ENCODE measurements around the gene LRIT2.
"Not testable (repeated sequence)": the region's sequence is repeated elsewhere in the genome, so short reads cannot be mapped to it uniquely, and the experiment has no call there.

The LRIT2 gene

GRCh38 chr10:84181631-84182030 is 43.7 kb downstream of the LRIT2 start:
- Histone ChIP-seq H3K36me3 (ENCODE audit: control insufficient read depth in 1 of 2, insufficient read depth in 2 of 2, low read depth in 1 of 2, low read length in 2 of 2) (no peaks in the 10 kb centered on the region), H3K23ac (ENCODE audit: low read length in 2 of 2) (no peak overlapping the region), H3K18ac (ENCODE audit: low read depth in 1 of 2, low read length in 2 of 2) (no peak overlapping the region), H3K27me3 (ENCODE audit: control insufficient read depth in 1 of 2, insufficient read depth in 1 of 2, low read length in 2 of 2) (peaks cover 0 to 39% of the 10 kb centered on the region in 2 experiments), H3K4me3 (ENCODE audit: insufficient read depth in 1 of 2, low read depth in 1 of 2, low read length in 2 of 2) (no peak overlapping the region), H3K4ac (ENCODE audit: low read depth in 1 of 2, low read length in 2 of 2) (no peak overlapping the region), H3K9me3 (ENCODE audit: control insufficient read depth, low read length) (no peaks in the 10 kb centered on the region), H2AK5ac (ENCODE audit: low read length, severe bottlenecking) (no peak overlapping the region), H2BK12ac (ENCODE audit: low read length in 2 of 2) (no peak overlapping the region), H3K9ac (ENCODE audit: low read length) (no peak overlapping the region), H2BK15ac (ENCODE audit: low read depth, poor library complexity, severe bottlenecking) (no peak overlapping the region), H2AFZ (ENCODE audit: low read depth, low read length) (no peak overlapping the region), H3K4me2 (ENCODE audit: low read length, poor library complexity, severe bottlenecking) (no peak overlapping the region), H4K8ac (ENCODE audit: low read length) (no peak overlapping the region), H4K91ac (ENCODE audit: low read length) (no peak overlapping the region), H3K4me1 (ENCODE audit: control insufficient read depth, insufficient read depth, low read depth, low read length) (peaks cover 14% of the 10 kb centered on the region), H2BK5ac (ENCODE audit: low read depth, low read length, poor library complexity, severe bottlenecking) (no peak overlapping the region), H3K27ac (ENCODE audit: low read length, poor library complexity, severe bottlenecking) (no peak overlapping the region), H3K14ac (ENCODE audit: low read length in 2 of 2) (no peak overlapping the region), H3K79me1 (replicated peaks; ENCODE audit: low read length, poor library complexity, severe bottlenecking) (no peaks in the 10 kb centered on the region), H2BK120ac (ENCODE audit: low read depth, low read length) (no peak overlapping the region)
- WGBS, result 79% methylated on average over 5 of the region's 5 CpGs
- DNase-seq, result no peak

GRCh38 chr10:84180386-84180785 is 45.0 kb downstream of the LRIT2 start:
- H3K4me2 ChIP-seq (ENCODE audit: low read length, poor library complexity, severe bottlenecking); H3K23ac ChIP-seq (ENCODE audit: low read length in 2 of 2); H3K27ac ChIP-seq (ENCODE audit: low read length, poor library complexity, severe bottlenecking); DNase-seq; H2BK12ac ChIP-seq (ENCODE audit: low read length in 2 of 2); H3K14ac ChIP-seq (ENCODE audit: low read length in 2 of 2); H2BK5ac ChIP-seq (ENCODE audit: low read depth, low read length, poor library complexity, severe bottlenecking); H3K9me3 ChIP-seq (ENCODE audit: control insufficient read depth, low read length); H2AFZ ChIP-seq (ENCODE audit: low read depth, low read length); H4K8ac ChIP-seq (ENCODE audit: low read length); H3K18ac ChIP-seq (ENCODE audit: low read depth in 1 of 2, low read length in 2 of 2); H3K4ac ChIP-seq (ENCODE audit: low read depth in 1 of 2, low read length in 2 of 2); H3K36me3 ChIP-seq (ENCODE audit: control insufficient read depth in 1 of 2, insufficient read depth in 2 of 2, low read depth in 1 of 2, low read length in 2 of 2); H3K9ac ChIP-seq (ENCODE audit: low read length); H2BK15ac ChIP-seq (ENCODE audit: low read depth, poor library complexity, severe bottlenecking); H3K79me1 ChIP-seq (replicated peaks; ENCODE audit: low read length, poor library complexity, severe bottlenecking); H2BK120ac ChIP-seq (ENCODE audit: low read depth, low read length); H4K91ac ChIP-seq (ENCODE audit: low read length); H2AK5ac ChIP-seq (ENCODE audit: low read length, severe bottlenecking); H3K4me3 ChIP-seq (ENCODE audit: insufficient read depth in 1 of 2, low read depth in 1 of 2, low read length in 2 of 2): not testable (repeated sequence)
- H3K27me3 ChIP-seq (ENCODE audit: control insufficient read depth in 1 of 2, insufficient read depth in 1 of 2, low read length in 2 of 2), result peaks cover 0 to 26% of the 10 kb centered on the region in 2 experiments
- 94% methylated on average over 13 of the region's 22 CpGs for WGBS
- H3K4me1 ChIP-seq (ENCODE audit: control insufficient read depth, insufficient read depth, low read depth, low read length), result peaks cover 15% of the 10 kb centered on the region

DNA sequence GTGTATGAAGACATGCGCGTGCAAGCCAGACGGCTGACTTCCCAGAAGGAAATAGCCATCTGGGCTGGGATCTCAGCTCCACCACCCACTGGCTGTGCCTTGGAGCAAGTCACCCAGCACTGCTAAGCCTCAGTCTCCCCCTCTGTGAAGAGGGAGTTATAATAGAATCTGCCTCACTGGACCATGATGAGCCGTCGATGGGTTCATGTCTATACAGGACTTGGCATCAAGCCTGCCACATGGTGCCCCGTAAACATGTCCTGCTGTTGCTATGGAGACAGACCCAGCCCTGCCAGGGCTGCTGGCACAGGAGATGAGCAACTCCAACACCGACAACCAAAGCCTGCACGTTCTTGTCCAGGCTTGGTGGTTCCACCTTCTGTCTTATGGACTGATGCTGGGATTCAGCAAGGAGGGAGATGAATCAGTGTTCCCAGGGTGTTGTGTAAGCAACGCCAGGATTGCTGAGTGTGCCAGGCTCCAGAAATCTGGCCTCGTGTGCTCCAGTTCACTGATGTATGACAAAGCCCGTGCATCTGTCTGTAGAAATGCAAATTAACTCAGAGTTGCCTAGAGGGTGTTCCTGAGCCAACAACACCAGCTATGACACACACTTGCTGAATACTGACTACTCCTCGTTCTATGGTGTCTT is 46.2 kb downstream of the LRIT2 start:
- WGBS, result 75% methylated on average over 11 of the region's 12 CpGs
- DNase-seq, result peak; percentile 24
- Histone ChIP-seq H4K91ac (ENCODE audit: low read length) (no peak overlapping the region), H3K27ac (ENCODE audit: low read length, poor library complexity, severe bottlenecking) (peak overlapping the region; percentile 20), H3K79me1 (replicated peaks; ENCODE audit: low read length, poor library complexity, severe bottlenecking) (no peaks in the 10 kb centered on the region), H3K23ac (ENCODE audit: low read length in 2 of 2) (no peak overlapping the region), H2AK5ac (ENCODE audit: low read length, severe bottlenecking) (peak overlapping the region; percentile 0), H3K9me3 (ENCODE audit: control insufficient read depth, low read length) (no peaks in the 10 kb centered on the region), H2BK15ac (ENCODE audit: low read depth, poor library complexity, severe bottlenecking) (no peak overlapping the region), H3K9ac (ENCODE audit: low read length) (no peak overlapping the region), H3K27me3 (ENCODE audit: control insufficient read depth in 1 of 2, insufficient read depth in 1 of 2, low read length in 2 of 2) (peaks cover 0 to 17% of the 10 kb centered on the region in 2 experiments), H3K36me3 (ENCODE audit: control insufficient read depth in 1 of 2, insufficient read depth in 2 of 2, low read depth in 1 of 2, low read length in 2 of 2) (no peaks in the 10 kb centered on the region), H4K8ac (ENCODE audit: low read length) (no peak overlapping the region), H3K14ac (ENCODE audit: low read length in 2 of 2) (no peak overlapping the region), H3K4me2 (ENCODE audit: low read length, poor library complexity, severe bottlenecking) (no peak overlapping the region), H3K4me1 (ENCODE audit: control insufficient read depth, insufficient read depth, low read depth, low read length) (peaks cover 15% of the 10 kb centered on the region), H2BK120ac (ENCODE audit: low read depth, low read length) (no peak overlapping the region), H2BK12ac (ENCODE audit: low read length in 2 of 2) (no peak overlapping the region), H2AFZ (ENCODE audit: low read depth, low read length) (no peak overlapping the region), H3K18ac (ENCODE audit: low read depth in 1 of 2, low read length in 2 of 2) (no peak overlapping the region), H3K4ac (ENCODE audit: low read depth in 1 of 2, low read length in 2 of 2) (no peak overlapping the region), H2BK5ac (ENCODE audit: low read depth, low read length, poor library complexity, severe bottlenecking) (no peak overlapping the region), H3K4me3 (ENCODE audit: insufficient read depth in 1 of 2, low read depth in 1 of 2, low read length in 2 of 2) (no peak overlapping the region)

GRCh38 chr10:84178160-84178609 is 47.2 kb downstream of the LRIT2 start:
- Histone ChIP-seq H3K4me3 (ENCODE audit: insufficient read depth in 1 of 2, low read depth in 1 of 2, low read length in 2 of 2) (no peak overlapping the region), H2BK15ac (ENCODE audit: low read depth, poor library complexity, severe bottlenecking) (no peak overlapping the region), H3K4me2 (ENCODE audit: low read length, poor library complexity, severe bottlenecking) (no peak overlapping the region), H4K8ac (ENCODE audit: low read length) (no peak overlapping the region), H3K79me1 (replicated peaks; ENCODE audit: low read length, poor library complexity, severe bottlenecking) (no peaks in the 10 kb centered on the region), H3K36me3 (ENCODE audit: control insufficient read depth in 1 of 2, insufficient read depth in 2 of 2, low read depth in 1 of 2, low read length in 2 of 2) (no peaks in the 10 kb centered on the region), H2BK12ac (ENCODE audit: low read length in 2 of 2) (no peak overlapping the region), H3K27ac (ENCODE audit: low read length, poor library complexity, severe bottlenecking) (no peak overlapping the region), H3K23ac (ENCODE audit: low read length in 2 of 2) (no peak overlapping the region), H3K9me3 (ENCODE audit: control insufficient read depth, low read length) (no peaks in the 10 kb centered on the region), H3K4ac (ENCODE audit: low read depth in 1 of 2, low read length in 2 of 2) (no peak overlapping the region), H4K91ac (ENCODE audit: low read length) (no peak overlapping the region), H3K9ac (ENCODE audit: low read length) (no peak overlapping the region), H3K14ac (ENCODE audit: low read length in 2 of 2) (peak overlapping the region in 1 of 2 experiments; percentile 19), H2BK120ac (ENCODE audit: low read depth, low read length) (no peak overlapping the region), H3K18ac (ENCODE audit: low read depth in 1 of 2, low read length in 2 of 2) (no peak overlapping the region), H2AK5ac (ENCODE audit: low read length, severe bottlenecking) (peak overlapping the region; percentile 10), H3K4me1 (ENCODE audit: control insufficient read depth, insufficient read depth, low read depth, low read length) (peaks cover 20% of the 10 kb centered on the region), H3K27me3 (ENCODE audit: control insufficient read depth in 1 of 2, insufficient read depth in 1 of 2, low read length in 2 of 2) (peaks cover 0 to 19% of the 10 kb centered on the region in 2 experiments), H2AFZ (ENCODE audit: low read depth, low read length) (no peak overlapping the region), H2BK5ac (ENCODE audit: low read depth, low read length, poor library complexity, severe bottlenecking) (no peak overlapping the region)
- WGBS, result 91% methylated on average over 3 of the region's 3 CpGs
- DNase-seq, result no peak

Measured in mesenchymal stem cell (in vitro differentiated cells and primary cell).